Measurements from ENCODE around the gene TLR2. TPM values are rescaled to one million over a fixed set of nuclear protein-coding genes. Genes with fewer than 3 reads are reported as not detected.

TLR2 gene
- 0.85 TPM in 1 of 2 replicates, not detected in the other for total RNA-seq

GRCh38 chr4:153684182-153684970 lies at the start of gene TLR2:
TLR2 (plus strand) TSS chr4:153684280; CDS start chr4:153702908, 18,628 bp downstream.

Other genes with a start within 250 kb of the TLR2 start
- gene TMEM131L, start 217.9 kb upstream of the TLR2 start, total RNA-seq: 9.8 and 10.4 TPM in 2 replicates
- gene RNF175, start 75.7 kb downstream of the TLR2 start, total RNA-seq: not detected in 2 replicates
- not detected in 2 replicates for gene SFRP2, start 104.8 kb downstream of the TLR2 start, total RNA-seq